ENCODE data around the gene PLCXD1. TPM values are rescaled to one million over a fixed set of nuclear protein-coding genes. Genes with fewer than 3 reads are reported as not detected.

The PLCXD1 gene
- polyA plus RNA-seq, 3 donors: 13.2 to 79.4 (median 22.8) TPM

Other genes with a start within 250 kb of the PLCXD1 start
- gene GTPBP6, start 37.4 kb downstream of the PLCXD1 start, polyA plus RNA-seq: 10 to 100 TPM; 50.1 to 73.9 (median 53.2) TPM
- 10 to 100 TPM in 1 of 3 donors, 1 to 10 TPM in 2; 6.6 to 13.2 (median 7.1) TPM for gene PPP2R3B, start 105.5 kb downstream of the PLCXD1 start, polyA plus RNA-seq

Data from adipose tissue (tissue), 3 donors.